ENCODE data around the gene BAIAP2. TPM values are rescaled to one million over a fixed set of nuclear protein-coding genes. Genes with fewer than 3 reads are reported as not detected.

Gene BAIAP2
- total and polyA plus RNA-seq, 2 of the 13 experiments (the other 11 are each of a cell fraction or from before 2014, with no cell fraction given), result 22.5 to 24.0 TPM

DNA sequence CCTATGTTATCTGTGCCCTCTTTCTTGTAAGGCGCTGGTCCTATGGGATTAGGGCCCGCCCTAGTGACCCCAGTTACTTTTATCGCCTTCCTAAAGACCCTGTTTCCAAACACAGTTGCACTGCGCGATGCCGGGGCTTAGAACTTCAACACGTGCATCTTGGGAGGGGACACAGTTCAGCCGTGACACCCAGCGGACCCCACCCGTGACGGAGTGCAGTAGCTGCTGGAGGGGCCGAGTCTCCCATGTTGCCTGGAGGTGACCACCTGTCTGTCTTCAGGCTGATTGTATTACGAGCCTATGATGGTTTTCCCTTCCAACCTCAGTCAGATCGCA, 9.4 kb downstream of the BAIAP2 start (continued):
- TF ChIP-seq, protein P1, sequence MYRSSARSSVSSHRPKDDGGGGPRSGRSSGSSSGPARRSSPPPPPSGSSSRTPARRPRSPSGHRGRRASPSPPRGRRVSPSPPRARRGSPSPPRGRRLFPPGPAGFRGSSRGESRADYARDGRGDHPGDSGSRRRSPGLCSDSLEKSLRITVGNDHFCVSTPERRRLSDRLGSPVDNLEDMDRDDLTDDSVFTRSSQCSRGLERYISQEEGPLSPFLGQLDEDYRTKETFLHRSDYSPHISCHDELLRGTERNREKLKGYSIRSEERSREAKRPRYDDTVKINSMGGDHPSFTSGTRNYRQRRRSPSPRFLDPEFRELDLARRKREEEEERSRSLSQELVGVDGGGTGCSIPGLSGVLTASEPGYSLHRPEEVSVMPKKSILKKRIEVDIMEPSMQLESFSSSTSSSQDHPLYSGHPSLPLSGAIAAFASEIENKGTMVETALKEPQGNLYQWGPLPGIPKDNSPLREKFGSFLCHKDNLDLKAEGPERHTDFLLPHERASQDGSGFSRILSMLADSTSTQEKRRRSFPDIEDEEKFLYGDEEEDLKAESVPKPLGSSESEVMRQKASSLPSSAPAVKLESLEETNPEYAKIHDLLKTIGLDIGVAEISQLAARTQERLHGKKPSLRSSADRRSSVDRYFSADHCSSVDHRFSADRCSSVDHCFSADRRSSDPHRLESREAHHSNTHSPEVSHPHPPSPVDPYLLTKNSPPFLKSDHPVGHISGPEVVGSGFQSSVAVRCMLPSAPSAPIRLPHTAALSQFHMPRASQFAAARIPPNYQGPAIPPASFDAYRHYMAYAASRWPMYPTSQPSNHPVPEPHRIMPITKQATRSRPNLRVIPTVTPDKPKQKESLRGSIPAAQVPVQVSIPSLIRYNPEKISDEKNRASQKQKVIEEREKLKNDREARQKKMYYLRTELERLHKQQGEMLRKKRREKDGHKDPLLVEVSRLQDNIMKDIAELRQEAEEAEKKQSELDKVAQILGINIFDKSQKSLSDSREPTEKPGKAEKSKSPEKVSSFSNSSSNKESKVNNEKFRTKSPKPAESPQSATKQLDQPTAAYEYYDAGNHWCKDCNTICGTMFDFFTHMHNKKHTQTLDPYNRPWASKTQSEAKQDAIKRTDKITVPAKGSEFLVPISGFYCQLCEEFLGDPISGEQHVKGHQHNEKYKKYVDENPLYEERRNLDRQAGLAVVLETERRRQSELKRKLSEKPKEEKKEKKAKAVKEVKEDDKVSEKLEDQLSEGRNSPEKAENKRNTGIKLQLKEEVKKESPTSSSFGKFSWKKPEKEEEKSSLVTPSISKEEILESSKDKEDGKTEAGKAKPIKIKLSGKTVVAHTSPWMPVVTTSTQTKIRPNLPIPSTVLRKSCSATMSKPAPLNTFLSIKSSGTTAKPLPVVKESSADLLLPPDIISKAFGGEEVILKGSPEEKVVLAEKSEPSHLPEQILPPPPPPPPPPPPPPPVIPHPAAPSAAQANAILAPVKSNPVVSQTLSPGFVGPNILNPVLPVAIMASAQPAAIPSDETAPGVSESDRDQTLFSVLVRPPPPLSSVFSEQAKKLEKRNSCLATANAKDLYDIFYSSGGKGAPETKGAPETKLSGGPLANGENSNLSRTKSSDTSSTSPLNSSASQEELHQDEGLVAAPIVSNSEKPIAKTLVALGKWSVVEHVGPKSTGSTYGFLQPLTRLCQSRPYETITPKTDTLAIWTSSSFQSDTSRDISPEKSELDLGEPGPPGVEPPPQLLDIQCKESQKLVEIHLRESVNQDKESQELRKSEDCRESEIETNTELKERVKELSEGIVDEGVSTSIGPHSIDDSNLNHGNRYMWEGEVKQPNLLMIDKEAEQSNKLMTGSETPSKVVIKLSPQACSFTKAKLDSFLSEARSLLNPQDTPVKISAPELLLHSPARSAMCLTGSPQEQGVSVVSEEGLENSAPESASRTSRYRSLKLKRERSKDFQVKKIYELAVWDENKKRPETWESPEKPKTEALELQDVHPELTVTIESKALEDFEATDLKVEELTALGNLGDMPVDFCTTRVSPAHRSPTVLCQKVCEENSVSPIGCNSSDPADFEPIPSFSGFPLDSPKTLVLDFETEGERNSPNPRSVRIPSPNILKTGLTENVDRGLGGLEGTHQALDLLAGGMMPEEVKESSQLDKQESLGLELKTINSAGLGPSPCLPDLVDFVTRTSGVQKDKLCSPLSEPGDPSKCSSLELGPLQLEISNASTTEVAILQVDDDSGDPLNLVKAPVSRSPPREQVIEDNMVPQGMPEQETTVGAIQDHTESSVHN (CRISPR knock-in tag; IDR thresholded peaks at IDR 0.05), result 0 out of 2 replicates have a peak, but pooled peaks have one; percentile 79
- TF ChIP-seq ZNF274 (CRISPR knock-in tag; IDR thresholded peaks at IDR 0.05) (0 out of 2 replicates have a peak, but pooled peaks have one; percentile 17), AKAP8 (CRISPR knock-in tag; IDR thresholded peaks at IDR 0.05) (no peak), BCL6 (CRISPR knock-in tag; IDR thresholded peaks at IDR 0.05) (0 out of 2 replicates have a peak, but pooled peaks have one; percentile 29), ZNF724P (CRISPR knock-in tag; IDR thresholded peaks at IDR 0.05; ENCODE audit: borderline replicate concordance) (no peak)
